ENCODE data around the gene S1PR1.
"Not testable (repeated sequence)": the region's sequence is repeated elsewhere in the genome, so short reads cannot be mapped to it uniquely, and the experiment has no call there.

The S1PR1 gene

GRCh38 chr1:101236516-101237228 is at the start of gene S1PR1:
Gene S1PR1, plus strand, starts transcription at chr1:101237019. Its CDS starts 1,966 bp downstream, at chr1:101238985.
- no peak for TF ChIP-seq Cebpa-rat (IDR thresholded peaks at IDR 0.05)
- H3K27ac ChIP-seq, result peak within 1 kb of the TSS; percentile 50 to 86 (median 74)
- H4K20me1 ChIP-seq, result peaks cover 0 to 28% (median 10%) of the 10 kb centered on the region in 11 experiments; a peak in 8 of 22 replicates
- H3K9ac ChIP-seq, result peak within 1 kb of the TSS; percentile 66 to 88 (median 81)
- peak within 1 kb of the TSS; percentile 65 to 90 (median 76) for H3K4me3 ChIP-seq
- peak within 1 kb of the TSS; percentile 88 to 98 (median 95) for H3K4me2 ChIP-seq
- peaks cover 0 to 38% (median 35%) of the 10 kb centered on the region in 11 experiments; a peak in 20 of 22 replicates for H3K27me3 ChIP-seq
- peaks cover 24 to 51% (median 38%) of the 10 kb centered on the region in 10 experiments for H3K4me1 ChIP-seq
- peaks cover 0 to 4% (median 0%) of the 10 kb centered on the region in 11 experiments; a peak in 2 of 22 replicates for H3K9me3 ChIP-seq (replicated peaks in 1 of 11)
- H3K36me3 ChIP-seq, result peaks cover 10 to 29% (median 21%) of the 10 kb centered on the region in 11 experiments; a peak in 21 of 22 replicates

- peak overlapping the region in 7 of 11 experiments; percentile 4 to 87 (median 55); a peak in 12 of 22 replicates for H3K4me2 ChIP-seq
These were observed 49.5 kb upstream of the S1PR1 start for GRCh38 chr1:101187297-101187696.

GRCh38 chr1:101188331-101188730 is 48.5 kb upstream of the S1PR1 start:
- H3K27ac ChIP-seq, result peak overlapping the region in 4 of 11 experiments; percentile 28 to 73 (median 64); a peak in 4 of 22 replicates
- H3K9me3 ChIP-seq (replicated peaks in 1 of 11), result no peaks in the 10 kb centered on the region
- peak overlapping the region in 5 of 11 experiments; percentile 39 to 87 (median 60); a peak in 9 of 22 replicates for H3K4me2 ChIP-seq
- H3K9ac ChIP-seq, result no peak overlapping the region
- H3K27me3 ChIP-seq, result no peaks in the 10 kb centered on the region
- no peak overlapping the region for H3K4me3 ChIP-seq
- H3K36me3 ChIP-seq, result no peaks in the 10 kb centered on the region
- peaks cover 0 to 50% (median 19%) of the 10 kb centered on the region in 10 experiments; a peak in 11 of 20 replicates for H3K4me1 ChIP-seq
- no peak for TF ChIP-seq Cebpa-rat (IDR thresholded peaks at IDR 0.05)
- no peaks in the 10 kb centered on the region for H4K20me1 ChIP-seq

More at GRCh38 chr1:101187297-101187696, 49.5 kb upstream of the S1PR1 start:
- no peak for TF ChIP-seq Cebpa-rat (IDR thresholded peaks at IDR 0.05)
- no peaks in the 10 kb centered on the region for H3K36me3 ChIP-seq
- H3K9ac ChIP-seq, result peak overlapping the region in 2 of 11 experiments; percentile 22 to 32; a peak in 3 of 22 replicates
- no peaks in the 10 kb centered on the region for H3K9me3 ChIP-seq (replicated peaks in 1 of 11)
- peak overlapping the region in 5 of 11 experiments; percentile 40 to 78 (median 73); a peak in 10 of 22 replicates for H3K27ac ChIP-seq
- H3K4me1 ChIP-seq, result peaks cover 0 to 50% (median 19%) of the 10 kb centered on the region in 10 experiments; a peak in 11 of 20 replicates
- no peaks in the 10 kb centered on the region for H4K20me1 ChIP-seq
- no peak overlapping the region for H3K4me3 ChIP-seq
- no peaks in the 10 kb centered on the region for H3K27me3 ChIP-seq

- H3K27ac ChIP-seq, result not testable (repeated sequence)
These were observed 47.9 kb upstream of the S1PR1 start for GRCh38 chr1:101188968-101189367.

GRCh38 chr1:101190441-101190840 is 46.4 kb upstream of the S1PR1 start:
- Histone ChIP-seq H4K20me1 (no peaks in the 10 kb centered on the region), H3K9ac (no peak overlapping the region), H3K4me2 (peak overlapping the region in 5 of 11 experiments; percentile 16 to 74 (median 31); a peak in 8 of 22 replicates), H3K4me3 (no peak overlapping the region), H3K9me3 (replicated peaks in 1 of 11) (no peaks in the 10 kb centered on the region), H3K4me1 (peaks cover 0 to 55% (median 19%) of the 10 kb centered on the region in 10 experiments; a peak in 11 of 20 replicates), H3K27ac (peak overlapping the region in 1 of 11 experiments; percentile 12; a peak in 2 of 22 replicates), H3K36me3 (no peaks in the 10 kb centered on the region), H3K27me3 (no peaks in the 10 kb centered on the region)
- no peak for TF ChIP-seq Cebpa-rat (IDR thresholded peaks at IDR 0.05)

More at GRCh38 chr1:101188968-101189367, 47.9 kb upstream of the S1PR1 start:
- not testable (repeated sequence) for H3K36me3 ChIP-seq; H3K4me2 ChIP-seq; H3K9me3 ChIP-seq (replicated peaks in 1 of 11); H3K9ac ChIP-seq; H3K4me3 ChIP-seq; H3K27me3 ChIP-seq; H4K20me1 ChIP-seq
- H3K4me1 ChIP-seq, result peaks cover 0 to 54% (median 19%) of the 10 kb centered on the region in 10 experiments; a peak in 11 of 20 replicates

GRCh38 chr1:101191049-101191448 is 45.8 kb upstream of the S1PR1 start:
- peak overlapping the region in 5 of 11 experiments; percentile 16 to 74 (median 31); a peak in 7 of 22 replicates for H3K4me2 ChIP-seq
- no peaks in the 10 kb centered on the region for H4K20me1 ChIP-seq
- peak overlapping the region in 4 of 11 experiments; percentile 8 to 18 (median 12); a peak in 5 of 22 replicates for H3K27ac ChIP-seq
- no peaks in the 10 kb centered on the region for H3K36me3 ChIP-seq
- H3K9ac ChIP-seq, result no peak overlapping the region
- H3K4me3 ChIP-seq, result no peak overlapping the region
- TF ChIP-seq Cebpa-rat (IDR thresholded peaks at IDR 0.05), result no peak
- no peaks in the 10 kb centered on the region for H3K27me3 ChIP-seq
- H3K9me3 ChIP-seq (replicated peaks in 1 of 11), result no peaks in the 10 kb centered on the region
- H3K4me1 ChIP-seq, result peaks cover 0 to 55% (median 19%) of the 10 kb centered on the region in 10 experiments; a peak in 11 of 20 replicates

GRCh38 chr1:101193733-101194169 is 43.1 kb upstream of the S1PR1 start:
- no peaks in the 10 kb centered on the region for H3K27me3 ChIP-seq
- no peak overlapping the region for H3K27ac ChIP-seq
- H3K4me1 ChIP-seq, result peaks cover under 1 to 32% (median 6%) of the 10 kb centered on the region in 10 experiments; a peak in 18 of 20 replicates
- no peak overlapping the region for H3K9ac ChIP-seq
- H3K9me3 ChIP-seq (replicated peaks in 1 of 11), result no peaks in the 10 kb centered on the region
- peak in 5 of 11 experiments; percentile 19 to 53 (median 34); a peak in 5 of 22 replicates for TF ChIP-seq Cebpa-rat (IDR thresholded peaks at IDR 0.05)
- H3K36me3 ChIP-seq, result no peaks in the 10 kb centered on the region
- H4K20me1 ChIP-seq, result no peaks in the 10 kb centered on the region
- peak overlapping the region in 1 of 11 experiments; percentile 0; a peak in 3 of 22 replicates for H3K4me2 ChIP-seq
- H3K4me3 ChIP-seq, result no peak overlapping the region

- H3K4me1 ChIP-seq, result peaks cover 6 to 40% (median 14%) of the 10 kb centered on the region in 10 experiments
- H3K9ac ChIP-seq, result no peak overlapping the region
- no peak overlapping the region for H3K27ac ChIP-seq
These were observed 42.1 kb upstream of the S1PR1 start for GRCh38 chr1:101194746-101195145.

GRCh38 chr1:101196668-101197067 is 40.2 kb upstream of the S1PR1 start:
- no peaks in the 10 kb centered on the region for H3K36me3 ChIP-seq
- H3K9ac ChIP-seq, result no peak overlapping the region
- no peaks in the 10 kb centered on the region for H4K20me1 ChIP-seq
- no peaks in the 10 kb centered on the region for H3K9me3 ChIP-seq (replicated peaks in 1 of 11)
- no peak for TF ChIP-seq Cebpa-rat (IDR thresholded peaks at IDR 0.05)
- no peak overlapping the region for H3K4me3 ChIP-seq
- H3K27me3 ChIP-seq, result no peaks in the 10 kb centered on the region
- H3K27ac ChIP-seq, result no peak overlapping the region
- H3K4me1 ChIP-seq, result peaks cover 6 to 23% (median 12%) of the 10 kb centered on the region in 10 experiments
- no peak overlapping the region for H3K4me2 ChIP-seq

More at GRCh38 chr1:101194746-101195145, 42.1 kb upstream of the S1PR1 start:
- Histone ChIP-seq H3K4me2 (no peak overlapping the region), H3K4me3 (no peak overlapping the region), H3K9me3 (replicated peaks in 1 of 11) (no peaks in the 10 kb centered on the region), H3K36me3 (no peaks in the 10 kb centered on the region), H4K20me1 (no peaks in the 10 kb centered on the region), H3K27me3 (no peaks in the 10 kb centered on the region)
- no peak for TF ChIP-seq Cebpa-rat (IDR thresholded peaks at IDR 0.05)
